Tibial artery (tissue), 4 donors: ENCODE results near the gene APRT.

ENCODE experiments used
- DNase-seq, 2 donors: peaks; one replicate each; pipeline ENCODE4 v3.0.0-alpha.2; 2019
- H3K27ac ChIP-seq, 2 donors: fragments of 200-600 bp; sonication (generic) in 1 of 2; 1 replicate in 1 of 2; 2 replicates in 1 of 2; pipeline ENCODE4 v1.5.1; 2018 to 2019; ENCODE audit warnings: mild to moderate bottlenecking in 1 of 2
- H3K27me3 ChIP-seq, 2 donors: fragments of 200-600 bp; sonication (generic) in 1 of 2; one replicate each; pipeline versions ENCODE4 v1.5.1 to v1.6.0; 2016 to 2019
- H3K36me3 ChIP-seq, 3 donors: fragments of 200-600 bp; sonication (generic) in 2 of 3; one replicate each; pipeline ENCODE4 v1.5.1; 2016 to 2019; ENCODE audit warnings: mild to moderate bottlenecking in 2 of 3
- H3K4me1 ChIP-seq, 4 donors: fragments of 200-600 bp; sonication (generic) in 2 of 4; 1 replicate in 3 of 4; 2 replicates in 1 of 4; pipeline ENCODE4 v1.5.1; 2016 to 2019
- H3K4me3 ChIP-seq, 2 donors: fragments of 200-600 bp; sonication (generic) in 1 of 2; 1 replicate in 1 of 2; 2 replicates in 1 of 2; pipeline ENCODE4 v1.5.1; 2018 to 2019; ENCODE audit warnings: mild to moderate bottlenecking in 2 of 2
- H3K9me3 ChIP-seq, 3 donors: fragments of 200-600 bp; sonication (generic) in 1 of 3; one replicate each; pipeline ENCODE4 v1.5.1; 2016 to 2019
- intact Hi-C: fragments of 100-400 bp; cut with DNase I; formaldehyde crosslinking; loops from one replicate; pipeline ENCODE4 v1.15.0; 2023; ENCODE audit warnings: low total_unique reads
- TF ChIP-seq, protein P1 (sequence below), 2 experiments: fragments of 200-600 bp in 1 of 2; fragments of 450-650 bp in 1 of 2; IDR thresholded peaks; one replicate each; pipeline ENCODE4 v1.5.1; 2017 to 2019; ENCODE audit warnings: antibody characterized with exemption in 2 of 2, mild to moderate bottlenecking in 1 of 2, moderate library complexity in 1 of 2

APRT gene

DNA sequence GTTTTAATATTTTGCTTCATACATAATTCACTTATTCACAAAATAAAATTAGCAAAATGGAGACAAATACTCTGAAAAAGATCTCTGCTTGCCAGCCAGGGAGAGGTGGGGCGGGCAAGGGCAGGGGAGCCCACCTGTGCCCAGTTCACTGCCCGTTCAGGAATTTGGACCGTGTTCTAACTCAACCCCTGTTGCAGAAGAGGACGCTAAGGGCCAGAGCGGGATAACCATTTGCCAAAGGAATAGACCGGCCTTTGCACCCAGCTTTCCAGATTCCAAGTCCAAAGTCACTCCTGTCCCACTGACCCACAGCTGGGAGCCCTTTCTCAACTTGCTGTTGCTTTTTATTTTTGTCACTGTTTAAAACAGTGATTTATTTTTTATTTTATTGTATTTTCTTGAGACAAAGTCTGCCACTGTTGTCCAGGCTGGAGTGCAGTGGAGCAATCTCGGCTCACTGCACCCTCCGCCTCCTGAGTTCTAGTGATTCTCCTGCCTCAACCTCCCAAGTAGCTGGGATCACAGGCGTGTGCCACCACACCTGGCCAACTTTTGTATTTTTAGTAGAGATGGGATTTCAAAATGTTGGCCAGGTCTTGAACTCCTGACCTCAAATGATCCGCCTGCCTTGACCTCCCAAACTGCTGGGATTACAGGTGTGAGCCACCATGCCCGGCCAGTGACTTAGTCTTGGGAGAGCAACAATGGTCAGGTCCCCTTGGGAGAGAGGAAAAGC lies 24.0 kb downstream of the APRT start:
- Histone ChIP-seq H3K4me3 (no peak overlapping the region), H3K4me1 (peaks cover 0 to 27% (median 14%) of the 10 kb centered on the region in 4 donors), H3K36me3 (no peaks in the 10 kb centered on the region), H3K27me3 (peaks cover 0 to 25% of the 10 kb centered on the region in 2 donors), H3K27ac (no peak overlapping the region), H3K9me3 (no peaks in the 10 kb centered on the region)
- no peak for DNase-seq
- intact Hi-C loops: loop anchor here (10.0 kb wide), 1 partner anchor 343 kb away; no protein-coding TSS in a partner anchor
- TF ChIP-seq, protein P1, sequence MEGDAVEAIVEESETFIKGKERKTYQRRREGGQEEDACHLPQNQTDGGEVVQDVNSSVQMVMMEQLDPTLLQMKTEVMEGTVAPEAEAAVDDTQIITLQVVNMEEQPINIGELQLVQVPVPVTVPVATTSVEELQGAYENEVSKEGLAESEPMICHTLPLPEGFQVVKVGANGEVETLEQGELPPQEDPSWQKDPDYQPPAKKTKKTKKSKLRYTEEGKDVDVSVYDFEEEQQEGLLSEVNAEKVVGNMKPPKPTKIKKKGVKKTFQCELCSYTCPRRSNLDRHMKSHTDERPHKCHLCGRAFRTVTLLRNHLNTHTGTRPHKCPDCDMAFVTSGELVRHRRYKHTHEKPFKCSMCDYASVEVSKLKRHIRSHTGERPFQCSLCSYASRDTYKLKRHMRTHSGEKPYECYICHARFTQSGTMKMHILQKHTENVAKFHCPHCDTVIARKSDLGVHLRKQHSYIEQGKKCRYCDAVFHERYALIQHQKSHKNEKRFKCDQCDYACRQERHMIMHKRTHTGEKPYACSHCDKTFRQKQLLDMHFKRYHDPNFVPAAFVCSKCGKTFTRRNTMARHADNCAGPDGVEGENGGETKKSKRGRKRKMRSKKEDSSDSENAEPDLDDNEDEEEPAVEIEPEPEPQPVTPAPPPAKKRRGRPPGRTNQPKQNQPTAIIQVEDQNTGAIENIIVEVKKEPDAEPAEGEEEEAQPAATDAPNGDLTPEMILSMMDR (IDR thresholded peaks at IDR 0.05): no peak

DNA sequence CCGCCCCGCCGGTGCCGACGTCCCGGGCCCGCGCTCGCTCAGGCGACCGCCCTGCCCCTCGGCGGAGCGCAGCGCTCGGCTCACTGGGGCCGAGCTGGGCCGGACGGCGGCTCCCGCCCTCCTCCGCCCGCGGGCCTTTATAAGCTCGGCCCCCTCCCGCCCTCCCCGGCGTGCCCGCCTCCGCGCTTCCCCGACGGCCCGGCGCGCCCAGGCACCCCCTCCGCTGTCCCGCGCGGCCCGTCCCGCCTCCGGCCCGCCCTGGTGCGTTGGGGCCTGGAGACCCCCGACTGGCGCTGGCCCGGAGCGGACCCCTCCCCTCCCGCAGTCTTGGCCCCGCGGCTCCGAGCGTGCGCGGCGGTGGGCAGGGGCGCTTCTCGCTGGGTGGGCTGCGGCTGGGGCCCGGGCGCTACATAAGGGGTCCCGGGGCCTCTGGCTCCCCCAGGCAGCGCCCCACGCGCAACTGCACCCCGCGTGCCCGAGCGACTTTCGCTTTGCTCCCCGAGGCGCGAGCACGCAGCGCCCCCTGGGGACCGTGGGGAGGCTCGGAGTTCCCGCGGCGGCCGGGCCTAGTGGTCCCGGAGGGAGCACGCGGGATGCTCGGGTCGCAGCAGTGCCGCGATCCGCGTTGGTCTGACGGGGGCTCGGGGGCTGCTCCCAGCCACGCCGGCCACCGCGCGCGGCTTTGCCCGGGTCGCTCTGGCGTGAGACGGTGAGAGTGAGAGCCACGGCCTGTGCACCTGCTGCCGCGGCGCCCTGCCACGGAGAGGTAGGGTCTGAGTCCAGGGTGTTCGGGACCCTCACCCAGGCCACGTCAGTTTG lies 26.4 kb downstream of the APRT start, which contains the start of gene PIEZO1:
TSS of gene PIEZO1 (minus strand) at position 115 of the 819 bp plus-strand sequence. CDS start 256 bp downstream, outside the sequence.
- H3K4me3 ChIP-seq: peak within 1 kb of the TSS; percentile 76 to 96
- H3K27me3 ChIP-seq: peaks cover 0 to 4% of the 10 kb centered on the region in 2 donors
- H3K4me1 ChIP-seq: peaks cover 0 to 45% (median 33%) of the 10 kb centered on the region in 4 donors
- peak within 1 kb of the TSS; percentile 87 to 90 for H3K27ac ChIP-seq
- no peaks in the 10 kb centered on the region for H3K36me3 ChIP-seq
- intact Hi-C loops: loop anchor here (2.0 to 10.0 kb wide), 2 partner anchors 49 to 341 kb away; no protein-coding TSS in a partner anchor
- TF ChIP-seq, protein P1 (IDR thresholded peaks at IDR 0.05): peak; percentile 89 to 94
- H3K9me3 ChIP-seq: no peaks in the 10 kb centered on the region
- DNase-seq: peak; percentile 57 to 84

DNA sequence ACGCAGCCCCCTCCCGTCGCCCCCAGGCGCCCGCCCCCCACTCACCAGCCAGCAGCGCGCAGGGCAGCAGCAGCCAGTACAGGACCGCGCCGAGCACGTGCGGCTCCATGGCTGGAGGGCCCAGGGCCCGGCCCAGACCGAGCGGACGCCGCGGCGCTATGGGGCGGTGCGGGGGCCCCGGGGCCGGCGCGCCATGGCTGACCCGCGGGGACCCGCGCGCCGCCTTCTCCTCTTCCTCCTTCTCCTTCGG lies 26.9 kb downstream of the APRT start:
- no peaks in the 10 kb centered on the region for H3K9me3 ChIP-seq
- peak overlapping the region; percentile 76 to 96 for H3K4me3 ChIP-seq
- intact Hi-C loops: loop anchor here (2.0 to 10.0 kb wide), 2 partner anchors 48 to 340 kb away; no protein-coding TSS in a partner anchor
- no peaks in the 10 kb centered on the region for H3K27me3 ChIP-seq
- TF ChIP-seq, protein P1 (IDR thresholded peaks at IDR 0.05): no peak
- H3K36me3 ChIP-seq: no peaks in the 10 kb centered on the region
- H3K4me1 ChIP-seq: peaks cover 3 to 50% (median 39%) of the 10 kb centered on the region in 4 donors
- DNase-seq: no peak
- H3K27ac ChIP-seq: peak overlapping the region; percentile 87 to 90

DNA sequence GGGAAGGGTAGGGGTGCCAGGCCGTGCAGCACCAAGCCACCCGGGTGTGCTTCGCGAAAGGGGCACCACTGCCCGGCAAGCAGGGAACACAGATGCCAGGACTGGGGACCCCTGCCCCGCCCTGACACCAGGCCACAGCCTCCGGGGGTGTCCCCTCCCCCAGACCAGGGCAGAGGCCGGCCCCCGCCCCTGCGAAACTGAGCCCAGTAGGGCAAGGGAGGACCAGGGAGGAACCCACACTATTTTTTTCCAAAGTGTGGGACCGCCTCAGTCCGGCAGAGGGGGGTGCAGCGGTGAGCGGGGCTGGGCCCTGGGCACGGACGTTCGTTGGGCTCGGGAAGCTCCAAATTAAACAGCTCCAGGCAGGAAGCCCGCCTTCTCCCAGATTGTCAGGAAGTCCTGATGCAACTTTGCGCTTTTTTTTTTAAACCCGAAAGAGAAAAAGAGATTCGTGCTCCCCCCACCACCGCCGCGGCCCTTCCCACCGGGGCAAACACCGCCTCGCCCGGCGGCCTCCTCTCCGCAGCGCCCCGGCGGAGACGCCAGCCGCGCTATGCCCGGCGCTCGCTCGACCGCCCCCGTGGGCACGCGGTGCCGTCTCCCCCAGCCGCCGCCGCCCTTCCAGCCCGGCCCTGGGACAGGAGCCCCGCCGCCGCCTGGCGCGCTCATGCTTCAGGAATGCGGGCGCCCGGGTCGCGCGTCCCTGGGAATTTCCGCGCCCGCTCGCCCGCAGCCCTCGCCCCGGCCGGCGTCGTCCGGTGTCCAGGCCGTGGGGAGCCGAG lies 27.5 kb downstream of the APRT start:
- Histone ChIP-seq H3K27me3 (no peaks in the 10 kb centered on the region), H3K27ac (peak overlapping the region; percentile 87 to 90), H3K4me3 (peak overlapping the region; percentile 76 to 96), H3K4me1 (peaks cover 5 to 55% (median 44%) of the 10 kb centered on the region in 4 donors), H3K9me3 (no peaks in the 10 kb centered on the region), H3K36me3 (no peaks in the 10 kb centered on the region)
- peak; percentile 82 to 92 for DNase-seq
- TF ChIP-seq, protein P1 (IDR thresholded peaks at IDR 0.05): peak; percentile 51 to 58
- intact Hi-C loops: loop anchor here (2.0 to 10.0 kb wide), 2 partner anchors 47 to 339 kb away; no protein-coding TSS in a partner anchor
